ENCODE data around the gene MOAP1.

Gene MOAP1

DNA sequence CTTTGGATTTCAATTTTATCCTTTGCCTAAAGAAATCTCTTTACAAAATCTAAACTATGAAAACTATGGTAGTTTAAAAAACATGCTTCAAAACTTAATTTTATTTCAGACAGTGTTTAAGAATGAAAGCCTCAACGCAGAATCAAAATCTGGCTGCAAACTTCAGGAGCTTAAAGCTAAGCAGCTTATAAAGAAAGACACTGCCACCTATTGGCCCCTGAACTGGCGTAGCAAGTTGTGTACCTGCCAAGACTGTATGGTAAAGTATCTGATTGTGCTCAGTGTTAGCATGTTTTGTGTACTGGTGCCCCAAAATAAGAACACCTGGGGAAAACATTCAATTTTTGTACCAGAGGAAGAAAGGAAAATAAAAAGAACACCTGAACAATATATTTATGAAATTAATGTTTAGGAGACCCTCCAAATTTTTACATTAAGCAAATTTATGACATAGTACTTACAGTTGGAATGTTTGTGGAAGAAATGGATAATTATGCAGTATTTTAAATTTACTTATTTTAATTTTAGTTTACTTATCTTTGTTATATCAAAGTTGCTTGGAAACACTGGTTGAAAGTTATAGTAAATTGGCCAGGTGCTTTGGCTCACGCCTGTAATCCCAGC lies 34.5 kb upstream of the MOAP1 start:
- TF ChIP-seq, protein P1, sequence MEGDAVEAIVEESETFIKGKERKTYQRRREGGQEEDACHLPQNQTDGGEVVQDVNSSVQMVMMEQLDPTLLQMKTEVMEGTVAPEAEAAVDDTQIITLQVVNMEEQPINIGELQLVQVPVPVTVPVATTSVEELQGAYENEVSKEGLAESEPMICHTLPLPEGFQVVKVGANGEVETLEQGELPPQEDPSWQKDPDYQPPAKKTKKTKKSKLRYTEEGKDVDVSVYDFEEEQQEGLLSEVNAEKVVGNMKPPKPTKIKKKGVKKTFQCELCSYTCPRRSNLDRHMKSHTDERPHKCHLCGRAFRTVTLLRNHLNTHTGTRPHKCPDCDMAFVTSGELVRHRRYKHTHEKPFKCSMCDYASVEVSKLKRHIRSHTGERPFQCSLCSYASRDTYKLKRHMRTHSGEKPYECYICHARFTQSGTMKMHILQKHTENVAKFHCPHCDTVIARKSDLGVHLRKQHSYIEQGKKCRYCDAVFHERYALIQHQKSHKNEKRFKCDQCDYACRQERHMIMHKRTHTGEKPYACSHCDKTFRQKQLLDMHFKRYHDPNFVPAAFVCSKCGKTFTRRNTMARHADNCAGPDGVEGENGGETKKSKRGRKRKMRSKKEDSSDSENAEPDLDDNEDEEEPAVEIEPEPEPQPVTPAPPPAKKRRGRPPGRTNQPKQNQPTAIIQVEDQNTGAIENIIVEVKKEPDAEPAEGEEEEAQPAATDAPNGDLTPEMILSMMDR (conservative IDR thresholded peaks at IDR 0.05; ENCODE audit: low read depth, low read length) = peak; percentile 58
- Histone ChIP-seq H3K79me2 (ENCODE audit: insufficient read depth, low read depth) (no peaks in the 10 kb centered on the region), H3K36me3 (ENCODE audit: insufficient read depth) (no peaks in the 10 kb centered on the region)

DNA sequence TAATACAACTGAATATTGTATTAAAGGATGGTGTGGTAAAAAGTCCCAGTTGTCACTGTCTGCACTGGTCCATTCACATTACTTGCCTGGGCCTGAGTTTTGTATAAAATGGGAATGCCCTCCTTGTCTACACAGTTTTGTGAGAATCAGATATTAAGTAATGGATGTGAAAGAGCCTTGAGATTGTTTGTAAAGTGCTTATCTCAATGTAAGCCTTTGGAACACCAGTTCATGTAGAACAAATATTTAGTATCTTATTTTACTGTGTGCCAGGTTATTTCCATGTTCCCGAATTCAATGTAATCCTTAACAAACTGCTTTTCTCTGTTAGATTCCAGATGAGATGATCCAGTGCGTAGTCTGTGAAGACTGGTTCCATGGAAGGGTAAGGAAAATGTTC lies 29.9 kb upstream of the MOAP1 start:
- Histone ChIP-seq H4K20me1 (ENCODE audit: insufficient read depth) (no peaks in the 10 kb centered on the region), H3K4me2 (no peak overlapping the region), H3K36me3 (ENCODE audit: insufficient read depth) (no peaks in the 10 kb centered on the region), H3K27me3 (ENCODE audit: insufficient read depth, low read depth) (no peaks in the 10 kb centered on the region), H3K4me3 (IDR thresholded peaks at IDR 0.05; ENCODE audit: insufficient read depth, low read depth, low read length) (no peak overlapping the region), H3K27ac (no peak overlapping the region), H2AFZ (ENCODE audit: low read depth) (no peak overlapping the region), H3K9ac (no peak overlapping the region), H3K4me1 (ENCODE audit: low read depth, poor library complexity, severe bottlenecking) (peaks cover 1% of the 10 kb centered on the region), H3K79me2 (ENCODE audit: insufficient read depth, low read depth) (no peaks in the 10 kb centered on the region)
- TF ChIP-seq, protein P1 (conservative IDR thresholded peaks at IDR 0.05; ENCODE audit: low read depth, low read length) = no peak

More for the DNA sequence above, 34.5 kb upstream of the MOAP1 start:
- Histone ChIP-seq H4K20me1 (ENCODE audit: insufficient read depth) (no peaks in the 10 kb centered on the region), H2AFZ (ENCODE audit: low read depth) (no peak overlapping the region), H3K27ac (no peak overlapping the region), H3K9ac (no peak overlapping the region), H3K4me3 (IDR thresholded peaks at IDR 0.05; ENCODE audit: insufficient read depth, low read depth, low read length) (no peak overlapping the region), H3K4me1 (ENCODE audit: low read depth, poor library complexity, severe bottlenecking) (no peaks in the 10 kb centered on the region), H3K4me2 (no peak overlapping the region), H3K27me3 (ENCODE audit: insufficient read depth, low read depth) (no peaks in the 10 kb centered on the region)

GRCh38 chr14:93212432-93212831 lies 27.7 kb upstream of the MOAP1 start:
- no peak overlapping the region for H3K9ac ChIP-seq
- no peaks in the 10 kb centered on the region for H4K20me1 ChIP-seq (ENCODE audit: insufficient read depth)
- peaks cover 21% of the 10 kb centered on the region for H3K79me2 ChIP-seq (ENCODE audit: insufficient read depth, low read depth)
- H3K4me3 ChIP-seq (IDR thresholded peaks at IDR 0.05; ENCODE audit: insufficient read depth, low read depth, low read length) = no peak overlapping the region
- H3K4me1 ChIP-seq (ENCODE audit: low read depth, poor library complexity, severe bottlenecking) = peaks cover 17% of the 10 kb centered on the region
- H3K4me2 ChIP-seq = no peak overlapping the region
- TF ChIP-seq, protein P1 (conservative IDR thresholded peaks at IDR 0.05; ENCODE audit: low read depth, low read length) = no peak
- no peak overlapping the region for H2AFZ ChIP-seq (ENCODE audit: low read depth)
- no peak overlapping the region for H3K27ac ChIP-seq
- no peaks in the 10 kb centered on the region for H3K27me3 ChIP-seq (ENCODE audit: insufficient read depth, low read depth)
- H3K36me3 ChIP-seq (ENCODE audit: insufficient read depth) = no peaks in the 10 kb centered on the region

DNA sequence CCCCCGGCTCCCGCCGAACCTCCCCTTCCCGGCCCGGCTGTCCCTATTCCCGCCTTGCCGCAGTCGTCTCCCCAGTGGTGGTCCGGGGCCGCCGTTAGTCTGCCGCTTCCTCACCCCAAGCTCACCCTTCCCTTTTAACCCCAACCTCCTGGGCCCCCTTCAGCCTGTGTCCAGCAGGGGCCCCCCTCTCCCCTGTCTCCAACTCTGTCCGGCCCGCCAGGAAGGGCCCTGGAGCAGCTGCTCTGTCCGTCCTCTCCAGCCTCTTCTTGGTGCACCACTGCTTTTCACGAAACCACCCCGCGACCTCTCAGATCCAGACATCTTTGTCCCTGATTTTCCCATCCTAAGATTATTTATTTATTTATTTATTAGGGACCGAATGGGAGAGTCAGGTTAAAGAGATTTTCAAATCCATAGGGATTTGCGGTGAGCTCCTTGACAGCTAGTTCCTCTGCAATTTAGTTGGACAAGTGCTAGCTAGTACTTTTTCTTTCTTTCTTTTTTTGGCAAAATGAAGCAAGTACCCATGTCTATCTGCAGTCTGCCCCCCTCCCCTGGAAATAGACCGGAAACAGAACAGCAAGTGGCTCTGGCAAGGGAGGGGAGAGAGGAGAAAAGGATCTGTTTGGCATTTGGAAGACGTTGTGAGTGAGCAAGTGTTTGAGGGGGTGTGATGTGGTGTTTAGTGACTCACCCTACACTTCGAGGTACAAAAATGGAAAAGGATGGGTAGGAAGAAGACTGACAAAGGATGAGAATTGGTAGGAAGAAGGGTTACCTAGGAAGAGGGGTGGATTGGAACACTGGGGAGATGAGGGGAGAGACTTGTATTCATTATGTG lies 23.0 kb upstream of the MOAP1 start:
- Histone ChIP-seq H3K4me1 (ENCODE audit: low read depth, poor library complexity, severe bottlenecking) (peaks cover 29% of the 10 kb centered on the region), H3K36me3 (ENCODE audit: insufficient read depth) (no peaks in the 10 kb centered on the region), H3K9ac (peak overlapping the region; percentile 52; the same call in 1 of the 2 replicates), H3K79me2 (ENCODE audit: insufficient read depth, low read depth) (peaks cover 46% of the 10 kb centered on the region), H4K20me1 (ENCODE audit: insufficient read depth) (no peaks in the 10 kb centered on the region), H2AFZ (ENCODE audit: low read depth) (peak overlapping the region; percentile 69), H3K4me2 (peak overlapping the region; percentile 69), H3K4me3 (IDR thresholded peaks at IDR 0.05; ENCODE audit: insufficient read depth, low read depth, low read length) (no peak overlapping the region), H3K27ac (peak overlapping the region; percentile 23; the same call in 1 of the 2 replicates), H3K27me3 (ENCODE audit: insufficient read depth, low read depth) (no peaks in the 10 kb centered on the region)
- TF ChIP-seq, protein P1 (conservative IDR thresholded peaks at IDR 0.05; ENCODE audit: low read depth, low read length) = no peak
